Dedifferentiated amniotic fluid mesenchymal stem cell (primary cell): ENCODE measurements around the gene CERK.

Experiments used
- DNase-seq: peaks from one replicate; pipeline ENCODE4 v3.0.0-alpha.2; 2016; ENCODE audit errors: extremely low spot score

The CERK gene

GRCh38 chr22:46731246-46732040 is 6.6 kb downstream of the CERK start:
- DNase-seq = no peak

DNA sequence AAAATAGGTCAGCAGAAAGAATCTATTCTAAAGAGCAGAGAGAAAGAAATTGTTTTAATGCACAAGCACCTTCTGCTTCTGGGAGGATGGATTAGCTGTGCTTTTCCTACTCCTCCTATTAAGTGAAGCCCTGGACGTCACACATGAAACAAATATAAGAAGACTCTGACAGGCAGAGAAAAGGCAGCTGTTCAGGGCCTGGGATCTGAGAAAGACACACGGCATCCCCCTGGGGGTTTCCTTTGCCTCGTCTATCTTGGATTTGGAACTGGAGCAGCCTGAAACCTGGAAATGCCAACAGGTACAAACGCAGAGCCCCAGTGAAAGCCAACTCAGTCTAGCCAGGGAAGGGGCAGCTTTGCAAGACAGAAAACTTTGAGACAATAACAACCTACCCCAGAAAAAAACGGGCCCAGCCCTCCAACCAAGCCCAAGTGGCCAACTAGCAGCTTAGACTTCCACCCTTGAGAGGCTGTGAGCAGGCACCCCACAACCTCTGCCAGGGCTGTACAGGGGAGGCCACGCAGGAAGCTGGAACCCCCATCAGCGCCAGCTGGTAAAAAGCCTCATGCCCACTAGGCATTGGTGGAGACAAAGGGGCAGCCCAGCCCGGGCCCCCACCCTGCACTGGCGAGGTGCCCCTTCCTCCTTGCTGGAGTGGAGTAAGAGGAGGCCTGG is 7.3 kb downstream of the CERK start:
- DNase-seq = no peak

- DNase-seq = no peak
Measured at GRCh38 chr22:46728470-46728869, 9.6 kb downstream of the CERK start.

DNA sequence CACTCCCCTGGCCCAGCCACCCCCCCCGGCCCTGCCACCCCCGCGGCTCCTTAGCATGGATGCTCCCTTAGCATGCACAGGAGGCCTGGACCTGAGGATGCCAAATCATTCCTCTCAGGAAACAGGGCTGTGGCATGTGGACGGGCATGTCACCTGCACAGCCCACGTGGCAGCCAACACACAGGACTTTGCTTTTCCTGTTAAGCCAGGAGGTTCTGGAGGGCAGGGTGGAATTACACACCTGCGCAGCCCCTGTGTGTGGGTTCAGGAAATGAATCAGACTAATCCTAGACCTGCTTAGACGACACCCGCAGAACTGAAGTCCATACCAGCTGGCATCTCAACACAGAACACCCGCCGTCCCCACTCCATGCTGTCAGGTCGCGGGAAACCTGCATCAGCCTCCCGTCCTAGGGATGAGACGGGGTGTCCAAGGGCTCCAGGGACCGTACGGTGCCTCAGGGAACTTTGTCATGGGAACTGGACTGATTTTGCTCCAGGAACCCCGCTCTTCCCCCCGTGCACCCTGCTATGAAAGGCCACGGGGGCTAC is 10.2 kb downstream of the CERK start:
- DNase-seq = no peak

- no peak for DNase-seq
Measured at GRCh38 chr22:46726986-46727317, 11.1 kb downstream of the CERK start.

GRCh38 chr22:46726066-46726985 is 11.7 kb downstream of the CERK start:
- DNase-seq = no peak

DNA sequence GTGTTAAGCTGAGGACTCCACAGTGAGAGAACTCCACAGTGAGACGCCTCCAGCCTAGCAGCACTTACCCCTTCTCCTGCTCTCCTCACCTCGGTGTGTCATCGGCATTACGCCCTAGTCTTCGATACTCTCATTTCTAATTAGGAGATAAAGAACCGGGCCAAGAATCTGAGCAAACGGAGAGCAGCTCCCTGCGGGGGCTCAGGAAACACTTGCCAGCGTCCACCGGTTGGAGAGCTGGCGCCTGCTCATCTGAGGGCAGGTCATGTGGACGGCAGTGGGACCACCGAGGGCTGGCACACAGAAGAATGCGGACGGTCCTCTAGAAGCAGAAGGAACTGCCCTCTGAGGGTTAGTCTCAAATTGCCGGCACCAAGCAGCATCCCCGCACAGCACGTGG is 13.0 kb downstream of the CERK start:
- DNase-seq = no peak

DNA sequence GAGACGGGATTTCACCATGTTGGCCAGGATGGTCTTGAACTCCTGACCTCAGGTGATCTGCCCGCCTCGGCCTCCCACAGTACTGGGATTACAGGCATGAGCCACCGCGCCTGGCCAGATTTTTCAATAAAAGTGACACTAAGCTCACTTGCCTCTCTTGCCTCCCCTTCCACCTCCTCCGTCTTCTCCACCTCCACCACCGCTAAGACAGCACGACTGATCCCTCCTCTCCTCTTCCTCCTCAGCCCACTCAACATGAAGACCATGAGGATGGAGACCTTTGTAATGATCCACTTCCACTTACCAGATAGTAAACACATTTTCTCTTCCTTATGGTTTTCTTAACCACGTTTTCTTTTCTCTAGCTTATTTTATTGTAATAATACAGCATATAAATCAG is 14.2 kb downstream of the CERK start:
- no peak for DNase-seq

- DNase-seq = no peak
Measured at GRCh38 chr22:46721501-46722085, 16.5 kb downstream of the CERK start.

GRCh38 chr22:46719921-46720320 is 18.1 kb downstream of the CERK start:
- DNase-seq = no peak

DNA sequence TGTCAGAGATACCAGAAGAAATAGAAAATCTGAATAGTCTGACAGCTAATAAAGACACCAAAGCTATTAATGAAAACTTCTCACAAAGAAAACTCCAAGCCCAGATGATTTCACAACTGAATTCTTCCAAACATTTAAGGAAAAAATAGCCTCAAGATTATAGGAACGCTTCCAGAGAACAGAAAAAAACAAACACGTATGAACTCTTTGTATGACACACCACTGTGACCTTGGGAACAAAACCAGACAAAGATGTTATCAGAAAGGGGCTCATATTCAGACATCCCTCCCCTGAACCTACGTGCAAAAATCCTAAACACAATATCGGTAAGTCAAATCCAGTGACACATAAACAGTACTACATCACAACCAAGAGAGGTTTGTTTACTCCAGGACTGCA is 23.5 kb downstream of the CERK start:
- DNase-seq = no peak

- DNase-seq = no peak
Measured at GRCh38 chr22:46712288-46712687, 25.8 kb downstream of the CERK start.

GRCh38 chr22:46710806-46711205 is 27.2 kb downstream of the CERK start:
- DNase-seq = no peak

DNA sequence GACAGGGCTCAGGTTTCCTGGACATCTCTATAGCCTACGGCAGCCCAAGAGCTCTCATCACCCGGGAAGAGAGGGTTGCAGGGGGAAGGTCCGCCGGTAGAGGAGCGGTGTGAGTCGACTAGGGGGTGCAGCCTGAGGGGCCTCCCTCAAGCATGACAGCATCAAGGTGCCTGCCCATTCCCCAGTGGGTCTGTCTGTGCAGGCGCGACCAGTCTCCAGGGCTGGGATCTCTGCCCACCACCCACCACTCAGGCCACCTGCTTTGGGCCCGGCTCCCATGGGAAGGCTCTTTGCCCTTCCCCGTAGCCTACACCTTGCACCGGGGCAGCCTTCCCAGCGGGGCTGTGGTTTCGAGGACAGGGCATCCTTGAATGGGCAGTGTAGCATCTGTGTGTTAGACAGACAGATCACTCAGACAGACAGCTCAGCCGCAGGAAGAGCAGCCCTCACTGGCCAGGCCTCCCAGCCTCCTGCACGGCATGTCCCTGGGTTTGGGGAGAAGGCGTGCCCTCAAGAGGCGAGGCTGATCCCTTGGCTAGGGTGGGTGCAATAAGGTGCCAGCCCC is 29.2 kb downstream of the CERK start:
- no peak for DNase-seq

DNA sequence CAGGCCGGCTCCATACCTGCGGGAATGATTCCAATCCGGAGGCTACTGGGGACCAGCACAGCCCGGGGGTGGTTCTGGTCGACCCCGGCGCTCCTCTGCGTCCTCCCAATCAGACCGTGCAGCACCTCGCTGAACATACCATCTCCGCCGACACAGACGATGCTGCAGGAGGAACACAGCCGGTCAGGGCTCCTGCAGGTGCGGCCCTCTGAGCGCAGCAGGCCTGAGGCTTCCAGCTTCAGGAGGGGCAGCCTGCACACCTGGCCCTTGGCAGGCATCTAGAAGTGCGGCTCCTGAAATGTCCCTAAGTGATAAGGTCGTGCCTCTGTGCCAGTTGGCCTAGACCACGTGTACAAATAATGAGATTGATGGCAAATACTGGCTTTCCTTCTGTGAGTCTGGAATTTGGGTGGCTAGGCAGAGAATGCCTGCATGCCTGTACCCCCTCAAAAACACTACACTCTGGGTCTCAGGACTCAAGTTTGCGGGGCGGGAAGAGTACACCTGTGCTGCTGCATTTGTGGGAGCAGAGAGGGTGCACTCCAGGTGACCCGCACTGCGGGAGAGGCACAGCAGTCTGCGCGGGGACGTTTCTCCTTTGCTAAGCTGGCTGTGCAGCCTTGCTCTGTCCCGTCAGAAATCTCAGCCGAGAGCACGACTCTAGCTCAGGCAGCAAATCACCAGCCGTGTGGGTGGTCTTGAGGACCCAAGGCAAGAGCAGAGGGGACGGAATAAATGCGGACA is 30.1 kb downstream of the CERK start:
- no peak for DNase-seq

- DNase-seq = no peak
Measured at GRCh38 chr22:46707305-46707704, 30.7 kb downstream of the CERK start.

DNA sequence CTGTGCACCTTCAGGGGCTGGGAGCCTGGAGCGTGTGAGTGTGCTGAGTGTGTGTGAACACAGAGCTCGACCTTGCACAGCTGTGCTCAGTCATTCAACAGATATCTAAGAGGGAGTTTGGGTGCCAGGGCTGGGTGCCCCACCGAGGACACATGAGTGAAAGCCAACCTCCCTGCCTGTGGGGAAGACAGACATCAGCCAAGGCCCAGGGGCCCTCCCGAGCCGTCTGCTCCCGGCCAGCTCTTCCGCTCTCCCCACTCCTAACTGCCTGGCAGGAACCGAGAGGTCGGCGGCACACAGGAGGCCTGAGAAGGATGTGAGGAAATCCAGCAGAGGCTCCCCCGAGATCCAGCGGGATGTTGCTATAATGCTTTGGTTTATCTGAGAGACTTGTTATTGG is 32.0 kb downstream of the CERK start:
- DNase-seq = no peak

DNA sequence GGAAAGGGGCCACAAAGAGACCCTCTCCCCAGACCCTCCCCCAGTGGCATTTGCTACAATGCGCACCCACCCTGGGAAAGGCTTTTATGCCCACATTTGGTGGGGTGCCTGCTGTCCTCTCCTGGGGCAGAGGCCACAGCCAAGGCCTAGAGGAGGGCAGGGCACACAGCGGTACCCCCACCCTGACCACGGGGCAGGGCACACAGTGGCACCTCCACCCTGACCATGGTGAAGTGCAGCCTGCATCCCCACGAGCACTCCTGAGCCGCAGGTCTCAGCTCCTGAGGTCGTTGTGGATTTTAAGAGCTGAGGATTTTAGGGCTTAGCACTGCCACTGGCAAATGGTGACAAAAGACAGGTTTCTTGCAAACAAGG is 34.1 kb downstream of the CERK start:
- no peak for DNase-seq

DNA sequence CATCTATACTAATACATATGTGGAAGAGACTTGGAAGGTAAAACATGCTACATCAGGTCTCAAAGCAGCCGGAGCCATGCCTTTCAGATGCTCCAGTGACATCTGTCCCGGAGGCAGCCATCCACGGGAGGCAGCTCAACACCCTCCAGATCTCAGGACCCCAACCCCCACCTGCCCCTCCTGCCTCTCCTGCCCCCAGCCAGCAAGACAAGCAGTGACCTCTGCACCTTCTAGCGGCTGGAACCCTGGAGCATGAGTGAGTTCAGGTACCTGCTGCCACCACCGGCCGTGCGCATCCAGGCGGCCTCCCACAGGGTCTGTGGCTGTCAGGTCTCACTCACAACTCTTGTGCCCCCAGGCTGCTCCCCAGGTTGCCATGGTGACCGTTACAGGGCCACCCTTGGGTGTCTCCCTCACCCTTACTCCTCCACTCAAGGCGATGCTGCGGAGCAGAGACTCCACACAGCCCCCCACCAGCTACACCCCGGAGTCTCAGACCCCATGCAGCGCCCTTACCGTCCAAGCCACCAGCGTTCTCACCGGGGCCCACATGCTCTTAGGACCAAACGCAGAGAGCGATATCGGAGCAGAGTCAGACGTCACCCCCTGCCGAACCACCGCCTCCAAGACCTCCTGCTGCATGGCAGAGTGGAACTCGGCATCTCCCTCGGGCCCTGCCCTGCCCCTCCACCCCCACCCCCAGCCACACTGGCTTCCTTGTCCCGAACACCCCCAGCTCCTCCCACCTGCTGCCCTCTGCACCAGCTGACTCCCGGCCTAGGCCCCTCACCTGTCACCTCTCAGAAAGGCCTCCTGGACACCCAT is 34.7 kb downstream of the CERK start:
- DNase-seq = no peak

GRCh38 chr22:46701262-46701661 is 36.8 kb downstream of the CERK start:
- no peak for DNase-seq
